ENCODE results near the gene APOM.

GRCh38 chr6:31621991-31622390 is 33.7 kb upstream of the APOM start:
- TF ChIP-seq, protein P1, sequence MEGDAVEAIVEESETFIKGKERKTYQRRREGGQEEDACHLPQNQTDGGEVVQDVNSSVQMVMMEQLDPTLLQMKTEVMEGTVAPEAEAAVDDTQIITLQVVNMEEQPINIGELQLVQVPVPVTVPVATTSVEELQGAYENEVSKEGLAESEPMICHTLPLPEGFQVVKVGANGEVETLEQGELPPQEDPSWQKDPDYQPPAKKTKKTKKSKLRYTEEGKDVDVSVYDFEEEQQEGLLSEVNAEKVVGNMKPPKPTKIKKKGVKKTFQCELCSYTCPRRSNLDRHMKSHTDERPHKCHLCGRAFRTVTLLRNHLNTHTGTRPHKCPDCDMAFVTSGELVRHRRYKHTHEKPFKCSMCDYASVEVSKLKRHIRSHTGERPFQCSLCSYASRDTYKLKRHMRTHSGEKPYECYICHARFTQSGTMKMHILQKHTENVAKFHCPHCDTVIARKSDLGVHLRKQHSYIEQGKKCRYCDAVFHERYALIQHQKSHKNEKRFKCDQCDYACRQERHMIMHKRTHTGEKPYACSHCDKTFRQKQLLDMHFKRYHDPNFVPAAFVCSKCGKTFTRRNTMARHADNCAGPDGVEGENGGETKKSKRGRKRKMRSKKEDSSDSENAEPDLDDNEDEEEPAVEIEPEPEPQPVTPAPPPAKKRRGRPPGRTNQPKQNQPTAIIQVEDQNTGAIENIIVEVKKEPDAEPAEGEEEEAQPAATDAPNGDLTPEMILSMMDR (conservative IDR thresholded peaks at IDR 0.05; ENCODE audit: low read length) = no peak
- no peak for TF ChIP-seq EZH2phosphoT487 (IDR thresholded peaks at IDR 0.05; ENCODE audit: borderline replicate concordance, low read depth, low read length)
